Suppressor macrophage treated with lipopolysaccharide for 4 hours (primary cell): ENCODE data around the gene STON2.

ENCODE experiments used
- DNase-seq: peaks from one replicate; pipeline ENCODE4 v3.0.0-alpha.2; 2020

Gene STON2

DNA sequence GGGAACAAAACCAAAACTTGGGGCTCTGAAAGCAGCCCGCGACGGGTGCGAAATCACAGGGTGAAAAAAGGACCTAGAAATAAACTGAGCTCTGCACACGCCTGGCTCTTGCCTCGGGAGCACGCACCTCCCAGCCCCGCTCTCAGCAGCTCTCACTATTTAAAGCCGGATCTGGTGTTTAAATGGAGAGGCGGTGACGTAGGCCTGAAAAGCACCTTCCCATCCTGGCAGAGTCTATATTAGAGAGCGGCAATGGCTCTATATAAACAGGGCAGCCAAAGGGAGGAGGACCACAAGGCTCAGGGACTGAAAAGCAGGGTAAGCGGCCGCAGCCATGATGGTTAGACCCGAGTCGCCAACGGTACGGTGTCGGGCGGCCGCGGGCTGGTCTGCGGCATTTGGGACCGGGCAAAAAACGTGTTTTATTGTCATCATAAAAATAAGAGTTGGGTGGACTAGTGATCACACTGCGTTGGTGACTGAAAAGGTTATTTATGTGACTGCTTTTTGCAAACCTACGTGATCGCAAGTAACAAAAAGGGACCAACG lies 180.8 kb downstream of the STON2 start:
- DNase-seq, result peak; percentile 95

DNA sequence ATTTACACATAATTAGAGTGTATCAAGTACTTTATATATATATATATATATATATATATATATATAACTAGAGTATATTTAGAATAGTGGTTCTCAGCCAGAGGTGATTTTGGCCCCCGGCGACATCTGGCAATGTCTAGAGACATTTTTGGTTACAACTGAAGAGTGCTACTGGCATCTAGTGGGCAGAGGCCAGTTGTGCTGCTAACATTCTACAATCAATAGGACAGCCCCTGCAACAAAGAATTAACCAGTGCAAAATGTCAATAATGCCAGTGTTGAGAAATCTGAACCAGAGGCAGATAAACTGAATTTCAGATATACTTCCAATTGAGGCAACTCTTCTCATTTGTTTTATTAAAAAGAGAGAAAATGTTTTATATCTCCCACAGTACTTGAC lies 188.3 kb downstream of the STON2 start:
- DNase-seq, result peak; percentile 65
